GM23248 (cell line): Measurements from ENCODE around the gene PCSK4.

ENCODE experiments used
- EZH2 ChIP-seq: fragments of 200-600 bp; sonication (generic); IDR thresholded peaks from 2 replicates; pipeline ENCODE4 v1.6.1; 2018; ENCODE audit warnings: antibody characterized with exemption, mild to moderate bottlenecking; ENCODE audit not compliant: insufficient read depth, poor library complexity, severe bottlenecking
- EZH2phosphoT487 ChIP-seq: fragments of 200-600 bp; sonication (generic); IDR thresholded peaks from 2 replicates; pipeline ENCODE4 v1.6.1; 2018; ENCODE audit warnings: antibody characterized with exemption, moderate library complexity, mild to moderate bottlenecking, low read depth; ENCODE audit not compliant: insufficient read depth

DNA sequence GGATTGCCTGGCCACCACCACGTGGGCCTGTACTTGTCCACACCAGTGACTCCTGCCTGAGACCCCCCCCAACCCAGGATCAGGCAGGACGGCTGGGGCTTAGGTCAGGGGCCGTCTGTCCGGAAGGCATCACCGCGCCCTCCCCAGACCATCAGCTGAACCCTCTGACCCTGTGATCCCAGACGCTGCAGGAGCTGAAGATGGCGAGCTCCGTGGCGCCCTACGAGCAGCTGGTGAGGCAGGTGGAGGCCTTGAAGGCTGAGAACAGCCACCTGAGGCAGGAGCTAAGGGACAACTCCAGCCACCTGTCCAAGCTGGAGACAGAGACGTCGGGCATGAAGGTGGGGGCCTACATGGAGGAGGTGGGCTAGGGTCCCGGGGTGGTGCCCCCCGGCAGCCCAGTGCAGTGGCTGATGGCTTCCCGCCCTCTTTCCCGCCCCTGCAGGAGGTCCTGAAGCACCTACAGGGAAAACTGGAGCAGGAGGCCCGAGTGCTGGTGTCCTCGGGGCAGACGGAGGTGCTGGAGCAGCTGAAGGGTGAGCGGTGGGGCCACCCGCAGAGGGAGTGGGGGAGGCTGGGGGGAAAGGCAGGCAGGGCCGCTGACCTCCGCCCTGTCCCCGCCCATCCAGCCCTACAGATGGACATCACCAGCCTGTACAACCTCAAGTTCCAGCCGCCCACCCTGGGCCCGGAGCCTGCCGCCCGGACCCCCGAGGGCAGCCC, 37.2 kb downstream of the PCSK4 start:
- TF ChIP-seq EZH2 (no peak), EZH2phosphoT487 (no peak)
